GM23248 (cell line): ENCODE measurements around the gene NARF. TPM values are rescaled to one million over a fixed set of nuclear protein-coding genes. Genes with fewer than 3 reads are reported as not detected.

ENCODE experiments used
- DNase-seq: peaks from one replicate; pipeline ENCODE4 v3.0.0-alpha.2; 2015
- H2AFZ ChIP-seq: fragments of 200-600 bp; sonication (generic); 2 replicates; pipeline ENCODE4 v1.6.1; 2016; ENCODE audit warnings: antibody characterized with exemption
- H3F3A ChIP-seq: fragments of 200-600 bp; sonication (generic); 2 replicates; pipeline ENCODE4 v1.6.1; 2016; ENCODE audit warnings: mild to moderate bottlenecking, antibody characterized with exemption, mixed run types; ENCODE audit not compliant: insufficient read depth
- H3K27ac ChIP-seq: fragments of 200-600 bp; sonication (generic); 2 replicates; pipeline ENCODE4 v1.5.1; 2016; ENCODE audit warnings: mild to moderate bottlenecking
- H3K27me3 ChIP-seq: fragments of 200-600 bp; sonication (generic); replicated peaks from 2 replicates; pipeline ENCODE4 v1.6.1; 2016; ENCODE audit warnings: mild to moderate bottlenecking; ENCODE audit not compliant: insufficient read depth
- H3K36me3 ChIP-seq: fragments of 200-600 bp; sonication (generic); 2 replicates; pipeline ENCODE4 v1.6.1; 2016; ENCODE audit warnings: low read depth, mild to moderate bottlenecking
- H3K4me1 ChIP-seq: fragments of 200-600 bp; sonication (generic); 2 replicates; pipeline ENCODE4 v1.6.1; 2016; ENCODE audit warnings: mild to moderate bottlenecking; ENCODE audit not compliant: insufficient read depth
- H3K4me2 ChIP-seq: fragments of 200-600 bp; sonication (generic); one replicate; pipeline ENCODE4 v1.6.1; 2016; ENCODE audit warnings: mild to moderate bottlenecking; ENCODE audit not compliant: unreplicated experiment
- H3K4me3 ChIP-seq: fragments of 200-600 bp; sonication (generic); 2 replicates; pipeline ENCODE4 v1.5.1; 2016; ENCODE audit warnings: mild to moderate bottlenecking
- H3K79me2 ChIP-seq: fragments of 200-600 bp; sonication (generic); 2 replicates; pipeline ENCODE4 v1.6.1; 2016; ENCODE audit warnings: mild to moderate bottlenecking; ENCODE audit not compliant: insufficient read depth
- H3K9ac ChIP-seq: fragments of 200-600 bp; sonication (generic); 2 replicates; pipeline ENCODE4 v1.6.1; 2016; ENCODE audit warnings: mild to moderate bottlenecking
- H3K9me2 ChIP-seq: fragments of 200-600 bp; sonication (generic); 2 replicates; pipeline ENCODE4 v1.6.1; 2016; ENCODE audit warnings: mixed run types, mild to moderate bottlenecking, moderate library complexity; ENCODE audit not compliant: insufficient read depth
- H3K9me3 ChIP-seq: fragments of 200-600 bp; sonication (generic); one replicate; pipeline ENCODE4 v1.6.1; 2017; ENCODE audit warnings: low read depth
- H4K20me1 ChIP-seq: fragments of 200-600 bp; sonication (generic); 2 replicates; pipeline ENCODE4 v1.6.0; 2016; ENCODE audit not compliant: insufficient read depth
- EZH2 ChIP-seq: fragments of 200-600 bp; sonication (generic); IDR thresholded peaks from 2 replicates; pipeline ENCODE4 v1.6.1; 2018; ENCODE audit warnings: antibody characterized with exemption, mild to moderate bottlenecking; ENCODE audit not compliant: insufficient read depth, poor library complexity, severe bottlenecking
- EZH2phosphoT487 ChIP-seq: fragments of 200-600 bp; sonication (generic); IDR thresholded peaks from 2 replicates; pipeline ENCODE4 v1.6.1; 2018; ENCODE audit warnings: antibody characterized with exemption, moderate library complexity, mild to moderate bottlenecking, low read depth; ENCODE audit not compliant: insufficient read depth
- WGBS, 2 experiments: methylation state at CpG; one replicate each; pipeline ENCODE4 v1.1.6; 2015 to 2017; ENCODE audit warnings: low lambda C conversion rate in 2 of 2, low coverage in 1 of 2; ENCODE audit errors: missing lambda C conversion rate in 2 of 2; 5-methylcytosine and 5-hydroxymethylcytosine counted together
- in situ Hi-C: fragments of 300-500 bp; cut with MboI; formaldehyde crosslinking; loops from 2 replicates; pipeline ENCODE4 v1.15.0; 2020
- polyA plus RNA-seq: library from polyadenylated mRNA; unstranded; fragments of >200 nt; fragmentation: Nextera tagmentation; extraction: Ambion mirVana; gene quantifications from 2 replicates; pipeline ENCODE4 v1.2.1, GENCODE V29; 2016
- total RNA-seq: library from RNA; depleted of rRNA; stranded (reverse); fragments of >200 nt; shearing (Covaris generic); gene quantifications from 2 replicates; pipeline ENCODE4 v1.2.3, GENCODE V29; 2014

Gene NARF
- total and polyA plus RNA-seq, 2 experiments from 2014 or later = 55.2 to 70.2 TPM

- Histone ChIP-seq H3K4me3 (no peak overlapping the region), H3K4me2 (no peak overlapping the region), H3K79me2 (no peaks in the 10 kb centered on the region), H3K27ac (no peak overlapping the region), H4K20me1 (no peaks in the 10 kb centered on the region), H2AFZ (no peak overlapping the region), H3K27me3 (no peaks in the 10 kb centered on the region), H3K9me3 (no peaks in the 10 kb centered on the region), H3K4me1 (peaks cover 25% of the 10 kb centered on the region), H3K9ac (no peak overlapping the region), H3K36me3 (peaks cover under 1% of the 10 kb centered on the region; the same call in 1 of the 2 replicates), H3K9me2 (no peaks in the 10 kb centered on the region), H3F3A (peaks cover 28% of the 10 kb centered on the region)
- DNase-seq = no peak
- in situ Hi-C loops = no loop called here
- TF ChIP-seq EZH2 (no peak), EZH2phosphoT487 (no peak)
- 95% methylated on average over 20 to 21 of the region's 21 CpGs for WGBS, 2 experiments
These were observed 31.4 kb downstream of the NARF start for GRCh38 chr17:82489851-82490511.

GRCh38 chr17:82490512-82491195 is 32.1 kb downstream of the NARF start:
- no peak for DNase-seq
- no peaks in the 10 kb centered on the region for H4K20me1 ChIP-seq
- TF ChIP-seq EZH2phosphoT487 (no peak), EZH2 (no peak)
- no peak overlapping the region for H3K4me2 ChIP-seq
- no peaks in the 10 kb centered on the region for H3K9me2 ChIP-seq
- WGBS, 2 experiments = 95 to 96% methylated on average over 25 of the region's 25 CpGs
- no peaks in the 10 kb centered on the region for H3K79me2 ChIP-seq
- in situ Hi-C loops = no loop called here
- no peak overlapping the region for H2AFZ ChIP-seq
- peaks cover 32% of the 10 kb centered on the region for H3F3A ChIP-seq
- no peak overlapping the region for H3K27ac ChIP-seq
- H3K27me3 ChIP-seq = no peaks in the 10 kb centered on the region
- H3K36me3 ChIP-seq = no peaks in the 10 kb centered on the region; the same call in 1 of the 2 replicates
- no peak overlapping the region for H3K4me3 ChIP-seq
- peaks cover 25% of the 10 kb centered on the region for H3K4me1 ChIP-seq
- no peaks in the 10 kb centered on the region for H3K9me3 ChIP-seq
- no peak overlapping the region for H3K9ac ChIP-seq

- TF ChIP-seq EZH2phosphoT487 (no peak), EZH2 (no peak)
- Histone ChIP-seq H3F3A (peaks cover 34% of the 10 kb centered on the region), H3K4me3 (no peak overlapping the region), H3K27me3 (no peaks in the 10 kb centered on the region), H3K4me1 (peaks cover 25% of the 10 kb centered on the region), H3K9ac (no peak overlapping the region), H3K9me2 (no peaks in the 10 kb centered on the region), H4K20me1 (no peaks in the 10 kb centered on the region), H3K9me3 (no peaks in the 10 kb centered on the region), H3K27ac (no peak overlapping the region), H2AFZ (no peak overlapping the region), H3K79me2 (no peaks in the 10 kb centered on the region), H3K36me3 (no peaks in the 10 kb centered on the region; the same call in 1 of the 2 replicates), H3K4me2 (no peak overlapping the region)
- 91 to 93% methylated on average over 10 of the region's 10 CpGs for WGBS, 2 experiments
- in situ Hi-C loops = no loop called here
- DNase-seq = no peak
These were observed 32.6 kb downstream of the NARF start for GRCh38 chr17:82491196-82491530.

- WGBS, 2 experiments = 95 to 96% methylated on average over 13 to 15 of the region's 15 CpGs
- no peak for DNase-seq
- Histone ChIP-seq H4K20me1 (no peaks in the 10 kb centered on the region), H3K36me3 (no peaks in the 10 kb centered on the region; the same call in 1 of the 2 replicates), H3K9ac (no peak overlapping the region), H3K4me3 (no peak overlapping the region), H3K9me2 (no peaks in the 10 kb centered on the region), H3K4me2 (no peak overlapping the region), H2AFZ (no peak overlapping the region), H3K9me3 (no peaks in the 10 kb centered on the region), H3K27me3 (no peaks in the 10 kb centered on the region), H3F3A (peaks cover 34% of the 10 kb centered on the region), H3K4me1 (peaks cover 25% of the 10 kb centered on the region), H3K27ac (no peak overlapping the region), H3K79me2 (no peaks in the 10 kb centered on the region)
- in situ Hi-C loops = no loop called here
- no peak for TF ChIP-seq EZH2
- TF ChIP-seq EZH2phosphoT487 = no peak
These were observed 33.0 kb downstream of the NARF start for GRCh38 chr17:82491533-82491932.
